HG03060 (cell line): ENCODE results near the gene GPR132.

Source experiments
- ATAC-seq: cut with Tn5 transposase; IDR thresholded peaks from one replicate; pipeline ENCODE4 v1.9.1; 2021; ENCODE audit warnings: low read depth, moderate number of reproducible peaks; ENCODE audit not compliant: unreplicated experiment

Gene GPR132

GRCh38 chr14:105023791-105024480 is 41.3 kb downstream of the GPR132 start:
- ATAC-seq = no peak

- no peak for ATAC-seq
These were observed 42.1 kb downstream of the GPR132 start for GRCh38 chr14:105023144-105023543.

GRCh38 chr14:105022276-105022670 is 43.0 kb downstream of the GPR132 start:
- ATAC-seq = no peak

GRCh38 chr14:105021656-105022275 is 43.5 kb downstream of the GPR132 start:
- no peak for ATAC-seq

- peak; percentile 29 for ATAC-seq
These were observed 44.2 kb downstream of the GPR132 start, which contains the start of gene CDCA4 for GRCh38 chr14:105020815-105021655. Gene CDCA4 (minus strand): TSS chr14:105021083. CDS start chr14:105011929, 9,154 bp downstream.

- ATAC-seq = peak; percentile 4
These were observed 45.1 kb downstream of the GPR132 start for GRCh38 chr14:105019861-105020814.

GRCh38 chr14:105018414-105018813 is 46.8 kb downstream of the GPR132 start:
- ATAC-seq = no peak

GRCh38 chr14:105015905-105016304 is 49.3 kb downstream of the GPR132 start:
- no peak for ATAC-seq

GRCh38 chr14:105015242-105015641 is 50.0 kb downstream of the GPR132 start:
- ATAC-seq = no peak

GRCh38 chr14:105014631-105015030 is 50.6 kb downstream of the GPR132 start:
- ATAC-seq = no peak

GRCh38 chr14:105014032-105014431 is 51.2 kb downstream of the GPR132 start:
- ATAC-seq = no peak

GRCh38 chr14:105013150-105013785 is 52.0 kb downstream of the GPR132 start:
- ATAC-seq = no peak

- ATAC-seq = no peak
These were observed 52.9 kb downstream of the GPR132 start for GRCh38 chr14:105012171-105012985.

GRCh38 chr14:105011312-105011990 is 53.8 kb downstream of the GPR132 start:
- no peak for ATAC-seq

GRCh38 chr14:105010891-105011291 is 54.3 kb downstream of the GPR132 start:
- no peak for ATAC-seq

- ATAC-seq = no peak
These were observed 55.1 kb downstream of the GPR132 start for GRCh38 chr14:105010106-105010505.

- no peak for ATAC-seq
These were observed 57.5 kb downstream of the GPR132 start for GRCh38 chr14:105007593-105008264.
